Breast epithelium (tissue), 4 donors: Measurements from ENCODE around the gene TKT. TPM values are rescaled to one million over a fixed set of nuclear protein-coding genes. Genes with fewer than 3 reads are reported as not detected.

Experiments
- DNase-seq, 2 donors: peaks; one replicate each; pipeline ENCODE4 v3.0.0-alpha.2; 2019; ENCODE audit warnings: low spot score in 2 of 2
- H3K27ac ChIP-seq, 2 donors: fragments of 200-600 bp; sonication (generic) in 1 of 2; one replicate each; pipeline ENCODE4 v1.5.1; 2016 to 2019; ENCODE audit warnings: mild to moderate bottlenecking in 1 of 2
- H3K27me3 ChIP-seq, 2 donors: fragments of 200-600 bp; sonication (generic) in 1 of 2; one replicate each; pipeline versions ENCODE4 v1.5.1 to v1.6.0; 2017 to 2019; ENCODE audit warnings: control low read depth in 1 of 2, mild to moderate bottlenecking in 1 of 2
- H3K36me3 ChIP-seq: fragments of 200-600 bp; one replicate; pipeline ENCODE4 v1.5.1; 2019
- H3K4me1 ChIP-seq, 2 donors: fragments of 200-600 bp; sonication (generic); one replicate each; pipeline ENCODE4 v1.5.1; 2016 to 2019; ENCODE audit warnings: control low read depth in 1 of 2
- H3K4me3 ChIP-seq, 3 donors: fragments of 200-600 bp; sonication (generic); 1 replicate in 2 of 3; 2 replicates in 1 of 3; pipeline ENCODE4 v1.5.1; 2016 to 2019; ENCODE audit warnings: mild to moderate bottlenecking in 3 of 3, moderate library complexity in 2 of 3
- H3K9me3 ChIP-seq, 2 donors: fragments of 200-600 bp; sonication (generic) in 1 of 2; one replicate each; pipeline ENCODE4 v1.5.1; 2016 to 2019; ENCODE audit warnings: control low read depth in 1 of 2
- CTCF ChIP-seq, 3 donors: fragments of 450-650 bp; IDR thresholded peaks; one replicate each; pipeline ENCODE4 v1.5.1; 2016 to 2017; ENCODE audit warnings: antibody characterized with exemption in 3 of 3, mild to moderate bottlenecking in 3 of 3, moderate library complexity in 3 of 3
- POLR2A ChIP-seq: fragments of 450-650 bp; IDR thresholded peaks from one replicate; pipeline ENCODE4 v1.6.1; 2016; ENCODE audit warnings: antibody characterized with exemption, mild to moderate bottlenecking, moderate library complexity
- POLR2AphosphoS5 ChIP-seq, 3 donors: sonication (generic); formaldehyde crosslinking; IDR thresholded peaks; one replicate each; pipeline ENCODE4 v1.6.1; 2017; ENCODE audit warnings: antibody characterized with exemption in 3 of 3
- intact Hi-C: fragments of 100-400 bp; cut with DNase I; formaldehyde crosslinking; loops from one replicate; pipeline ENCODE4 v1.15.1; 2023; ENCODE audit warnings: low total_unique reads
- total RNA-seq, 3 donors: library from RNA; depleted of rRNA; stranded (reverse); fragments of >200 nt; gene quantifications; one replicate each; pipeline ENCODE4 v1.1.0, GENCODE V29; 2016

Gene TKT
- total RNA-seq, 3 donors from 2014 or later = 130 to 273 (median 131) TPM

- Histone ChIP-seq H3K27ac (no peak overlapping the region), H3K36me3 (no peaks in the 10 kb centered on the region), H3K27me3 (no peaks in the 10 kb centered on the region), H3K4me1 (no peaks in the 10 kb centered on the region), H3K9me3 (no peaks in the 10 kb centered on the region), H3K4me3 (no peak overlapping the region)
- intact Hi-C loops = no loop called here
- no peak for TF ChIP-seq POLR2A
- TF ChIP-seq POLR2AphosphoS5 (IDR thresholded peaks at IDR 0.05) = no peak
- no peak for TF ChIP-seq CTCF (IDR thresholded peaks at IDR 0.05)
- no peak for DNase-seq
Measured at GRCh38 chr3:53215816-53216215, 40.0 kb downstream of the TKT start.

- peaks cover 0 to 12% of the 10 kb centered on the region in 2 donors for H3K9me3 ChIP-seq
- no peaks in the 10 kb centered on the region for H3K36me3 ChIP-seq
- intact Hi-C loops = no loop called here
- DNase-seq = no peak
- H3K4me1 ChIP-seq = no peaks in the 10 kb centered on the region
- H3K4me3 ChIP-seq = no peak overlapping the region
- no peaks in the 10 kb centered on the region for H3K27me3 ChIP-seq
- H3K27ac ChIP-seq = no peak overlapping the region
- TF ChIP-seq CTCF (IDR thresholded peaks at IDR 0.05) = no peak
- no peak for TF ChIP-seq POLR2A
- no peak for TF ChIP-seq POLR2AphosphoS5 (IDR thresholded peaks at IDR 0.05)
Measured at GRCh38 chr3:53213276-53213675, 42.5 kb downstream of the TKT start.

GRCh38 chr3:53211706-53212702 is 43.8 kb downstream of the TKT start:
- TF ChIP-seq POLR2A (no peak), POLR2AphosphoS5 (IDR thresholded peaks at IDR 0.05) (no peak), CTCF (IDR thresholded peaks at IDR 0.05) (no peak)
- Histone ChIP-seq H3K27ac (no peak overlapping the region), H3K9me3 (peaks cover 0 to 17% of the 10 kb centered on the region in 2 donors), H3K4me1 (no peaks in the 10 kb centered on the region), H3K27me3 (no peaks in the 10 kb centered on the region), H3K36me3 (no peaks in the 10 kb centered on the region), H3K4me3 (no peak overlapping the region)
- DNase-seq = no peak
- intact Hi-C loops = no loop called here

GRCh38 chr3:53202331-53203015 is 53.3 kb downstream of the TKT start:
- Histone ChIP-seq H3K36me3 (no peaks in the 10 kb centered on the region), H3K4me3 (no peak overlapping the region), H3K4me1 (no peaks in the 10 kb centered on the region), H3K27ac (no peak overlapping the region), H3K27me3 (no peaks in the 10 kb centered on the region), H3K9me3 (no peaks in the 10 kb centered on the region)
- no peak for TF ChIP-seq CTCF (IDR thresholded peaks at IDR 0.05)
- TF ChIP-seq POLR2AphosphoS5 (IDR thresholded peaks at IDR 0.05) = no peak
- TF ChIP-seq POLR2A = no peak
- no peak for DNase-seq
- intact Hi-C loops = no loop called here
